GM19193 (cell line): ENCODE measurements around the gene OGFR.

Source experiments
- POLR2A ChIP-seq: IDR thresholded peaks from 4 replicates; pipeline ENCODE4 v1.6.1; 2011; ENCODE audit not compliant: insufficient read depth, insufficient read length; ENCODE audit errors: extremely low read depth

Gene OGFR

GRCh38 chr20:62850333-62850974, 45.8 kb downstream of the OGFR start:
- TF ChIP-seq POLR2A: no peak

- TF ChIP-seq POLR2A: no peak
These were observed 47.6 kb downstream of the OGFR start for GRCh38 chr20:62852196-62852595.

- no peak for TF ChIP-seq POLR2A
These were observed 48.2 kb downstream of the OGFR start for GRCh38 chr20:62852841-62853240.

GRCh38 chr20:62854121-62854520, 49.5 kb downstream of the OGFR start:
- TF ChIP-seq POLR2A: no peak

GRCh38 chr20:62855120-62855519, 50.5 kb downstream of the OGFR start:
- no peak for TF ChIP-seq POLR2A

- no peak for TF ChIP-seq POLR2A
These were observed 52.4 kb downstream of the OGFR start for GRCh38 chr20:62856931-62857619.

- no peak for TF ChIP-seq POLR2A
These were observed 53.6 kb downstream of the OGFR start for GRCh38 chr20:62858058-62858830.

GRCh38 chr20:62859721-62860120, 55.1 kb downstream of the OGFR start:
- no peak for TF ChIP-seq POLR2A

- no peak for TF ChIP-seq POLR2A
These were observed 55.8 kb downstream of the OGFR start for GRCh38 chr20:62860391-62860923.

GRCh38 chr20:62860924-62861691, 56.5 kb downstream of the OGFR start:
- TF ChIP-seq POLR2A: no peak

- TF ChIP-seq POLR2A: no peak
These were observed 57.2 kb downstream of the OGFR start, which contains the start of gene TCFL5 for GRCh38 chr20:62861726-62862336. TSS of gene TCFL5 (minus strand) at chr20:62861822. CDS start at chr20:62861670, 152 bp downstream.
